SH-SY5Y (cell line): ENCODE results near the gene C5orf15.

Experiments
- GATA2 ChIP-seq: IDR thresholded peaks from 2 replicates; pipeline ENCODE4 v1.6.1; 2011; ENCODE audit warnings: mild to moderate bottlenecking, low read depth, low read length
- GATA3 ChIP-seq: IDR thresholded peaks from 2 replicates; pipeline ENCODE4 v1.6.1; 2011; ENCODE audit warnings: low read depth, mild to moderate bottlenecking, low read length, moderate library complexity

GRCh38 chr5:133992429-133993155 lies 24.2 kb upstream of the C5orf15 start:
- TF ChIP-seq GATA3: no peak
- no peak for TF ChIP-seq GATA2
